HEK293 (cell line): ENCODE data around the gene KCNJ6.

Experiments
- CTCF ChIA-PET: fragments of 350-600 bp; formaldehyde crosslinking; extraction: SDS; loops from one replicate; lab custom pipeline; 2021; ENCODE audit warnings: antibody characterized with exemption; lab: Yijun Ruan, JAX
- POLR2A ChIA-PET: fragments of 300-600 bp; formaldehyde crosslinking; extraction: SDS; loops from one replicate; lab custom pipeline; 2020; ENCODE audit warnings: antibody characterized with exemption, inconsistent platforms; lab: Yijun Ruan, JAX
- H3K27ac ChIP-seq: fragments of 200-500 bp; sonication (Bioruptor generic); 2 replicates; pipeline ENCODE4 v1.5.1; 2014; ENCODE audit warnings: low read depth, low read length, control low read depth, inconsistent platforms; ENCODE audit errors: extremely low read depth
- H3K36me3 ChIP-seq, 2 experiments: fragments of 200-500 bp in 1 of 2; sonication (Bioruptor generic) in 1 of 2; 1 replicate in 1 of 2; 2 replicates in 1 of 2; pipeline ENCODE4 v1.5.1; 2014 to 2017; ENCODE audit warnings: inconsistent platforms in 2 of 2, low read length in 2 of 2; ENCODE audit not compliant: control insufficient read depth in 2 of 2, insufficient read depth in 1 of 2
- H3K4me1 ChIP-seq: fragments of 200-500 bp; sonication (Bioruptor generic); 2 replicates; pipeline ENCODE4 v1.5.1; 2014; ENCODE audit warnings: mild to moderate bottlenecking, low read length, inconsistent platforms; ENCODE audit not compliant: control insufficient read depth, insufficient read depth
- H3K4me3 ChIP-seq: 2 replicates; pipeline ENCODE4 v1.5.1; 2011; ENCODE audit warnings: low read depth, mild to moderate bottlenecking, control low read depth, low read length, moderate library complexity
- H3K9me3 ChIP-seq: fragments of 200-500 bp; sonication (Bioruptor generic); 2 replicates; pipeline ENCODE4 v1.5.1; 2014; ENCODE audit warnings: low read depth, low read length, inconsistent platforms; ENCODE audit not compliant: control insufficient read depth, insufficient read depth
- GLI4 ChIP-seq: fragments of 450-650 bp; formaldehyde crosslinking; IDR thresholded peaks from 2 replicates; pipeline ENCODE4 v1.5.1; 2016; ENCODE audit warnings: missing biosample characterization, missing genetic modification characterization
- GLIS2 ChIP-seq: fragments of 450-650 bp; formaldehyde crosslinking; IDR thresholded peaks from 2 replicates; pipeline ENCODE4 v1.5.1; 2016; ENCODE audit warnings: missing biosample characterization, missing genetic modification characterization
- KLF1 ChIP-seq: fragments of 450-650 bp; formaldehyde crosslinking; IDR thresholded peaks from 2 replicates; pipeline ENCODE4 v1.5.1; 2016; ENCODE audit warnings: missing biosample characterization, missing genetic modification characterization
- KLF7 ChIP-seq: fragments of 450-650 bp; formaldehyde crosslinking; IDR thresholded peaks from 2 replicates; pipeline ENCODE4 v1.5.1; 2016; ENCODE audit warnings: missing biosample characterization, missing genetic modification characterization, borderline replicate concordance
- KLF8 ChIP-seq: fragments of 450-650 bp; formaldehyde crosslinking; IDR thresholded peaks from 2 replicates; pipeline ENCODE4 v1.5.1; 2016; ENCODE audit warnings: missing biosample characterization, missing genetic modification characterization
- MYNN ChIP-seq: fragments of 450-650 bp; formaldehyde crosslinking; IDR thresholded peaks from 2 replicates; pipeline ENCODE4 v1.5.1; 2016; ENCODE audit warnings: missing biosample characterization, missing genetic modification characterization, borderline replicate concordance
- OVOL3 ChIP-seq: fragments of 450-650 bp; formaldehyde crosslinking; IDR thresholded peaks from 2 replicates; pipeline ENCODE4 v1.5.1; 2016; ENCODE audit warnings: missing biosample characterization, missing genetic modification characterization
- ZBTB49 ChIP-seq: fragments of 450-650 bp; formaldehyde crosslinking; IDR thresholded peaks from 2 replicates; pipeline ENCODE4 v1.5.1; 2016; ENCODE audit warnings: missing biosample characterization, missing genetic modification characterization, low read depth
- ZBTB7A ChIP-seq: fragments of 450-650 bp; formaldehyde crosslinking; IDR thresholded peaks from 2 replicates; pipeline ENCODE4 v1.5.1; 2016; ENCODE audit warnings: low read depth, missing biosample characterization, missing genetic modification characterization
- ZFP3 ChIP-seq: fragments of 450-650 bp; formaldehyde crosslinking; IDR thresholded peaks from 2 replicates; pipeline ENCODE4 v1.5.1; 2016; ENCODE audit warnings: low read depth, missing biosample characterization, missing genetic modification characterization
- ZNF10 ChIP-seq: fragments of 450-650 bp; formaldehyde crosslinking; IDR thresholded peaks from 2 replicates; pipeline ENCODE4 v1.5.1; 2017; ENCODE audit warnings: missing biosample characterization, missing genetic modification characterization
- ZNF146 ChIP-seq: fragments of 450-650 bp; formaldehyde crosslinking; IDR thresholded peaks from 2 replicates; pipeline ENCODE4 v1.5.1; 2016; ENCODE audit warnings: missing biosample characterization, missing genetic modification characterization
- ZNF157 ChIP-seq: fragments of 450-650 bp; formaldehyde crosslinking; IDR thresholded peaks from 2 replicates; pipeline ENCODE4 v1.5.1; 2016; ENCODE audit warnings: missing biosample characterization, missing genetic modification characterization
- ZNF449 ChIP-seq: fragments of 450-650 bp; formaldehyde crosslinking; IDR thresholded peaks from 2 replicates; pipeline ENCODE4 v1.5.1; 2017; ENCODE audit warnings: missing biosample characterization, mild to moderate bottlenecking, missing genetic modification characterization, moderate library complexity
- ZNF488 ChIP-seq: fragments of 450-650 bp; formaldehyde crosslinking; IDR thresholded peaks from 2 replicates; pipeline ENCODE4 v1.5.1; 2016; ENCODE audit warnings: missing biosample characterization, missing genetic modification characterization
- ZNF518A ChIP-seq: fragments of 450-650 bp; formaldehyde crosslinking; conservative IDR thresholded peaks from 2 replicates; pipeline ENCODE4 v1.5.1; 2016; ENCODE audit warnings: low read depth, missing biosample characterization, missing genetic modification characterization
- ZNF521 ChIP-seq: fragments of 450-650 bp; formaldehyde crosslinking; IDR thresholded peaks from 2 replicates; pipeline ENCODE4 v1.5.1; 2017; ENCODE audit warnings: missing biosample characterization, mild to moderate bottlenecking, missing genetic modification characterization
- ZNF560 ChIP-seq: fragments of 450-650 bp; formaldehyde crosslinking; IDR thresholded peaks from 2 replicates; pipeline ENCODE4 v1.5.1; 2017; ENCODE audit warnings: missing biosample characterization, missing genetic modification characterization, borderline replicate concordance
- ZNF621 ChIP-seq: fragments of 450-650 bp; formaldehyde crosslinking; IDR thresholded peaks from 2 replicates; pipeline ENCODE4 v1.5.1; 2017; ENCODE audit warnings: missing biosample characterization, missing genetic modification characterization
- ZNF623 ChIP-seq: fragments of 450-650 bp; formaldehyde crosslinking; IDR thresholded peaks from 2 replicates; pipeline ENCODE4 v1.5.1; 2016; ENCODE audit warnings: missing biosample characterization, missing genetic modification characterization
- ZNF704 ChIP-seq: fragments of 450-650 bp; formaldehyde crosslinking; IDR thresholded peaks from 2 replicates; pipeline ENCODE4 v1.5.1; 2016; ENCODE audit warnings: missing biosample characterization, missing genetic modification characterization
- ZNF785 ChIP-seq: fragments of 450-650 bp; formaldehyde crosslinking; IDR thresholded peaks from 2 replicates; pipeline ENCODE4 v1.5.1; 2016; ENCODE audit warnings: missing biosample characterization, missing genetic modification characterization

KCNJ6 gene

GRCh38 chr21:37937668-37938067 lies 21.4 kb upstream of the KCNJ6 start (continued):
- no peak for TF ChIP-seq ZNF146 (tag by site-specific recombination)
- no peak for TF ChIP-seq GLIS2
- no peak for TF ChIP-seq ZNF157 (tag by site-specific recombination)

GRCh38 chr21:37936010-37936785 lies 19.9 kb upstream of the KCNJ6 start:
- Histone ChIP-seq H3K36me3 (no peaks in the 10 kb centered on the region), H3K4me3 (no peak overlapping the region)
- no peak for TF ChIP-seq ZNF560 (tag by site-specific recombination)
- TF ChIP-seq ZNF521 = no peak
- TF ChIP-seq ZNF10 (tag by site-specific recombination) = no peak
- no peak for TF ChIP-seq ZNF449 (tag by site-specific recombination)
- 0 out of 2 replicates have a peak, but pooled peaks have one; percentile 33 for TF ChIP-seq KLF8 (tag by site-specific recombination)
- no peak for TF ChIP-seq KLF7 (tag by site-specific recombination)
- no peak for TF ChIP-seq ZNF488 (tag by site-specific recombination)
- no peak for TF ChIP-seq GLI4 (tag by site-specific recombination)
- TF ChIP-seq ZBTB7A (tag by site-specific recombination) = no peak
- TF ChIP-seq, all 188 proteins: peak for 1
- Histone ChIP-seq H3K27ac (no peak overlapping the region), H3K9me3 (no peaks in the 10 kb centered on the region), H3K4me1 (no peaks in the 10 kb centered on the region)
- POLR2A ChIA-PET = no interaction called here
- CTCF ChIA-PET = interaction anchor here (0.6 to 1.1 kb wide), 3 partner anchors 20 to 263 kb away, joined by 3 read pairs; partner anchors contain the start of gene KCNJ6

- ChIA-PET CTCF (interaction anchor here (0.6 to 1.5 kb wide), 3 partner anchors 16 to 195 kb away, joined by 3 to 6 read pairs (median 4); partner anchors contain the start of gene KCNJ6), POLR2A (no interaction called here)
- no peaks in the 10 kb centered on the region for H3K36me3 ChIP-seq
- H3K4me1 ChIP-seq = no peaks in the 10 kb centered on the region
- H3K9me3 ChIP-seq = no peaks in the 10 kb centered on the region
- no peak overlapping the region for H3K4me3 ChIP-seq
- no peak overlapping the region for H3K27ac ChIP-seq
- TF ChIP-seq ZFP3 (tag by site-specific recombination) (no peak), KLF1 (tag by site-specific recombination) (no peak), ZNF785 (tag by site-specific recombination) (no peak), ZNF623 (tag by site-specific recombination) (no peak), MYNN (tag by site-specific recombination) (no peak), ZNF518A (tag by site-specific recombination) (no peak), ZNF621 (tag by site-specific recombination) (no peak), OVOL3 (tag by site-specific recombination) (no peak), ZNF704 (tag by site-specific recombination) (no peak), ZBTB49 (no peak), ZNF10 (tag by site-specific recombination) (no peak), KLF7 (tag by site-specific recombination) (no peak)
Observed at GRCh38 chr21:37932936-37933335, 16.7 kb upstream of the KCNJ6 start.
